Measurements from ENCODE around the gene SYNE4.
"Not testable (repeated sequence)": the region's sequence is repeated elsewhere in the genome, so short reads cannot be mapped to it uniquely, and the experiment has no call there.

SYNE4 gene

DNA sequence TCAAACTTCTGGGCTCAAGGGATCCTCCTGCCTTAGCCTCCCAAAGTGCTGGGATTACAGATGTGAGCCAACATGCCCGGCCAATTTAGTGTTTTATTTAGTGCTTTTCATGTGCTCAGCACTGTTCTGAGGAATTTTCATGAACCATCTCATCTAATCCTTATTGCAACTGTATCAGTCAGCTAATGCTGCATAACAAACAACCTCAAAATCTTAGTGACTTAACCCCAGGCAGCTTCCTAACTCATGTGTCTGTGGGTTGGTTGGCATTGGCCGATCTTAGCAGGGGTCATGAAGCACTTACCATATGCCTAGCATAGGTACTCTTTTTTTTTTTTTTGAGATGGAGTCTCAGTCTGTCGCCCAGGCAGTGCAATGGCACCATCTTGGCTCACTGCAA, 19.8 kb downstream of the SYNE4 start:
- DNase-seq, result no peak

DNA sequence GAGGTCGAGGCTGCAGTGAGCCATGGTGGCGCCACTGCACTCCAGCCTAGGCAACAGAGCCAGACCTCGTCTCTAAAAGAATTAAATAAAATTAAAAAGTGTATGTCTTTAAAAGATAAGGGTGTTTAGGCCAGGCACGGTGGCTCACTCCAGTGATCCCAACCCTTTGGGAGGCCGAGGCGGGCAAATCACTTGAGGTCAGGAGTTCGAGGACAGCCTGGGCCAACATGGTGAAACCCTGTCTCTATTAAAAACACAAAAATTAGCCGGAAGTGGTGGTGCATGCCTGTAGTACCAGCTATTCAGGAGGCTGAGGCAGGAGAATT, 21.1 kb downstream of the SYNE4 start:
- no peak for DNase-seq

DNA sequence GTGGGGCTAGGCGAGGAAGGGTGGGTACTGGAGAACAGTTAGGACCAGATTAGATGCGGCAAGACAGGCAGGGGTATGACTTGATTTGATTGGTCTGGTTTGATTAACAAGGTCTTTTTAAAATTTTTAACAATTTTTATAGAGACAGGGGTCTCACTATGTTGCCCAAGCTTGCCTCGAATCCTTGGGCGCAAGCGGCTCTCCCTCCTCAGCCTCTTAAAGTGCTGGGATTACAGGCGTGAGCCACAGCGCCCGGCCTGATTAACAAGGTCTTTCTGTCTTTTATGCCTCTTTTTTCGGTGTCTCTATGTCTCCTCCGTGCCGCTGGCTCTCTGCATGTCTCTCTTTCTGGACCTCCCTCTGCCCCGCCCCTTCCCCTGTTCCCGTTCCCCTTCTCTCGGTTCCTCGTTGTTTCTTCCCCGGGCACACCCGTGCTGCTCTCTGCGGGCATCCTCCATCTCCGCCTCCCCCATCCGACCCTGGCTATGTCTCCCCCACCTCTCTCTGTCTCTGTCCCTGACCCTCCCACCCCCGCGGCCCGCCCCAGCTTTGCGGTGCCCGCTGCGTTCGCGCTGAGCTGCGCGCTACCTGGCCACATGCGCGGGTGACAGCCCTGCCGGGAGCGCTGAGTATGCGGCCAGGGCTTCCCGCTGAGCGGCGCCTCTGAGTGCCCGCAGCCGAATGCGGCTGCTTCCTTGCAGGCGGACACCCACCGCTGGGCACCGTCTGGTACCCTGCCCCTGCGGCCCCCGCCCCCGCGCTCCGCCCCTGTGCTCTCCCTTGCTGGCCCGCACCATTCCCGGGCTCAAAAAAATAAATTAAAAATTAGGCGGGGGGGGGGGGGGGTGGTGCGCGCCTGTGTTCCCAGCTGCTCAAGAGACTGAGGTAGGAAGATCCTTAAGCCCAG, 21.7 kb downstream of the SYNE4 start:
- DNase-seq, result peak; percentile 67

DNA sequence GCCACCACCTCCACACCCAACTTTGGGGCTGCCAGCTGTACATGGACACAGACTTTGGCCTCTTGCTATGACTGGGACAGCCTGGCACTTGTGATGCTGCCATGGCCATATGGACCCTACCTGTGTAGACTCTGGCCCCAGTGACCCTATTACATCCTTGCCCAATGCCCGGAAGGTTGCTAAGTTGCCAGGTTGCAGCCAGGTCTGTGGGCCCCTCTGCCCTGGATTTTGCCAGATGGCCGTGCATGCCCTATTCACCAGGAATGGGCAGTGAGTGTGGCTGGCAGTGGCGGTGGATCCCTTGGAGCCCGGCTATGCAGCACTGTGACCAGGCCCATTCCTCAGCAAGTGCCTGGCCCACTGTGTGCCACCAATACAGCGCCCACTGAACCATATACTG, 22.5 kb downstream of the SYNE4 start:
- no peak for DNase-seq

DNA sequence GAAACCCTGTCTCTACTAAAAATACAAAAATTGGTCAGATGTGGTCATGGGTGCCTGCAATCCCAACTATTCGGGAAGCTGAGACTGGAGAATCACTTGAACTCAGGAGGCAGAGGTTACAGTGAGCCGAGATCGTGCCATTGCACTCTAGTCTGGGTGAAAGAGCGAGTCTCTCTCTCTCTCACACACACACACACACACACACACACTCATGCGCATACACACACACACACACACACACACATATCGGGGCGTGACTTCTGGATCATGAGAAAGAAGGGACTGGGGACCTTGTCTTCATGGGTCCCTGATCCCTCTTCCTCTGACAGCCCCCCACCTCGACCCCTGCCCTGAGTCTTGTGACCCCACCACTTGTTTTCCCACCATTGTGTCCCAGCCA, 25.4 kb downstream of the SYNE4 start:
- no peak for DNase-seq

DNA sequence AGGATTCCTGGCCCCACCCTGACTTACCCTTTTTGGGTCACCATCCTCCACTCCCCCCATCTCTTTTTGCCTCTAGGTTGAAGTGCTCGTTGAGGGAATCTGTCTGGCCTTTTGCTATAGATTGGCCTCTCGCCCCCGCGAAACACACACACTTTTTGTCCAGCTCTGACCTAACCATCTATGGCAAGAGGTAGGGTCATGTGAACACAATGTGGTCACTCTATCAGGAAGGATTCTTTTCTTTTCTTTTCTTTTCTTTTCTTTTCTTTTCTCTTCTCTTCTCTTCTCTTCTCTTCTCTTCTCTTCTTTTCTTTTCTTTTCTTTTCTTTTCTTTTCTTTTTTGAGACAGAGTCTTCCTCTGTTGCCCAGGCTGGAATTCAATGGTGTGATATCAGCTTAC, 27.6 kb downstream of the SYNE4 start:
- not testable (repeated sequence) for DNase-seq

DNA sequence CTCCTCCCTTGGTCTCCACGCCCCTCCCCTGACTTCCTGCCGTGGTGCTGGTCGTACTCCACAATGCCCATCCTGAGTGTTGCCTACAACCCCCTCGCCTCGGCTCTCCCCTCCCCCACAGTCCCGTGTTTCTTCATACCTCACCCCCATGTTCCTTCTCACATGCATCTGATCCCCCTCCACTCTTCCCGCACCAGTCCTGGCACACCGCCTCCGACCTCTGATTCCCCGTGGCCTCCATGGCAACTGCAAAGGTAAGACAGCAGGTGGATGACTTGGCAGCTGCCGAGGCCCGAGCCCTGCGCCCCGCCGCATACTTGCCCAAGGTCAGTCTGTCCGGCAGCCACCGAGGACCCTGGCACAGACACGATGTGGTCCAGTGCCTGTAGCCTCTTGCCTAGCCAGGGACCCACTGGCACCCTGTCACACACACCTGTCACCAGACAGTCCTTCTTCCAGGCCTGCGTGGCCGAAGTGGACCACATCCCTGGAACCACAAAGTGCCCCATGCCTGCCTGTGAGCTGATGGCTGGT, 29.7 kb downstream of the SYNE4 start:
- no peak for DNase-seq

DNA sequence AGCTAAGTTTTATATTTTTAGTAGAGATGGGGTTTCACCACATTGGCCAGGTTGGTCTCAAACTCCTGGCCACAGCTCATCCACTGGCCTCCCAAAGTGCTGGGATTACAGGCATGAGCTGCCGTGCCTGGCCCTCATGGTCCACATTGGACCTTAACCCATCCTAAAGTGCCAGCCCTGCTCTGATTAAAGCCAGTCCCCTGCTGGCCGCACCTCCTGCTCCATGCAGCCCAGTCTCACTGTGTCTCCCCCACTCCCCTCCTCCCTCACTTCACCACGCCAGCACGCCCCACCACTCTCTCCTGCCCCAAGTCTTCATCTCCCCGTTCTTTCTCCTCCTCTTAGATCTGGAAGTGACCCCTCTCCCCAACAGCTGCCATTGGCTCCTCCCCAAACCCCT, 30.3 kb downstream of the SYNE4 start:
- DNase-seq, result no peak

DNA sequence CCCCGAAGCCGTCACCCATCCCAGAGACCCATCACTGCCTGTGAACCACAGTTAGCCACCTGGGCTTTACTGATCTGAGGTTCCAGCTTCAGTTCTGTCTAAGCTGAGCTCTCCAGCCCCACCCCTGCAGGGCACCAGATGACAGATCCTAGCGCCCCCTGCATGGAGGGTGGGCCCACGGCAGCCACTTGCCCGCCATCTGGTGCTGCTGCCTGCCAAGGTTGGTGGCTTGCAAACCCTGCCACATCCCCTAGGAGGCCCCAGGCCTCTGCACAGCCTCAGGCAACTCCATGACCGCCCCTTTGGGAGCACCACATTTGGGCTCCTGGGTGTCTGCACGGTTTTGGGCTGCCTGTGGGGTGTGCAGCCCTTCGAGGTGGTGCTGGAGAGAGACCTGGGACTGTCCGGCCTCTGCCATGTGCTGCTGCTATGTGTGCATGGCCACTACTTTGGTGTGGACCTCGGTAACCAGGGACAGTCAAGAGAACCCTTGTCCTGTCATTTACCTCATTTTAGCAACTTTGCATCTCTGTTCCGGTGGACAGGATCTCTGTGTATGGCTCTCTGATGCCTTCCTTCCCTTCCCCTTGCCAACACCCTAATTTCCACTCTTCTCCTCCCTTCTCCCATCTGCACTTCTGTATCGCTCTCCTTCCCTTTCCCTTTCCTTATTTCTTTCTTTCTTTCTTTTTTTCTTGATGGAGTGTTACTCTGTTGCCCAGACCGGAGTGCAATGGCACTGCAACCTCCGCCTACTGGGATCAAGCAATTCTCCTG, 31.0 kb downstream of the SYNE4 start:
- DNase-seq, result peak; percentile 96

DNA sequence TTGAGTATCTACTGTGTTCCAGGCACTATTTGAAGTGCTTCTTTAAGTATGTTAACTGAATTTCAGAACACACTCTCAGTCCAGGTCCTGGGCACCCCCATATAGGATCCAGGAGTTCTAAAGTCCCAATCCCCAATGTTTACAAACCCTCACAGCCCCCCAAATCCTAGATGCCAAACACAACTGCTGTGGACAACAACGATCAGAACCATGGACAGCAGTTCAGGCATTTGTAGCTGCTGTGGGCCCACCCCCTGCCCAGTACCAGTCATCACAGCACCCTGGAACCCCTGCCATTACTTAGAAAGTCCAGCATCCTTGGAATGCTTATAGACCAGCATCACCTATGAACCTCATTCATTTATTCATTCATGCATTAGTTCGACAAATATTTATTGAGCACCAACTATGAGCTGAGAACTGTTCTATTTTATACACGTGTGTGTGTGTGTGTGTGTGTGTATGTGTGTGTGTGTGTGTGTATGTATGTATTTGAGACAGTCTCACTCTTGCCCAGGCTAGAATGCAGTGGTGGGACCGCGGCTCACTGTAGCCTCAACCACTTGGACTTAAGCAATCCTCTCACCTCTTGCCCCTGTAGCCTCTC, 32.9 kb downstream of the SYNE4 start:
- no peak for DNase-seq

DNA sequence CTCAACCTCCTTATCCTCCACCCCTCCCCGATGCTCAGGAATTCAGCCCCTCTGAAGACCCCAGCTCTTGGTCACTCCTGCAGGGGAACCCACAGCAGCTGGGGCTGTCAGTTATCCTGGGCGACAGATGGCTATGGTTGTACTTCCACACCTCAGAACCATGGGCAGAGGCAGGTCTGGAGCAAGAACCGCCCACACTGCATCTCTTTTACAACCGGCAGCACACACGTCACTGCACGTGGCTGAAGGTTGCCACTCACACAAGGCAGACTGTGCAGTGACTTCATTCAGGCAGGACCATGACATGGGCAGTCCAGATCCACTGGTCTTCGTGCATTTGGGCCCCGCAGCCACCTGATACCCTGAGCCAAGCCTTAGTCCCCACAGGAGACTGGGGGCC, 35.1 kb downstream of the SYNE4 start:
- DNase-seq, result no peak

DNA sequence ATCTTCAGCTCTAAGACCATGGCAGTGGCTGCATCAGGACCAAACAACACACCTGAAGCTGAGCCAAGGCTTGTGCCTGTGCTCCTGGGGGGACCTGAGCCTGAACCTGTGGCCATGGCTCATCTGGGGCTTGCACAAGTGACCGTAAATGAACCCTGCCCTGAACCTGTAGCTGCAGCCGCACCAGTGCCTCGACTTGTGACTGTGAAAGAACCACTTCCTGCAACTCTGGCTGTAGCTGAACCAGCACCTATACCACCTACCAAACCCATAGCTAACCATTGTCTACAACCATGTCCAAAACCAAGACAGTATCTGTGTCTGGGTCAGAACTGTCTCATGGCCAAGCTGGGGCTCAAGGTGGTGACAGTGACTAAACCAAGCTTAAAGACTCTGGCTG, 41.8 kb downstream of the SYNE4 start:
- no peak for DNase-seq

DNA sequence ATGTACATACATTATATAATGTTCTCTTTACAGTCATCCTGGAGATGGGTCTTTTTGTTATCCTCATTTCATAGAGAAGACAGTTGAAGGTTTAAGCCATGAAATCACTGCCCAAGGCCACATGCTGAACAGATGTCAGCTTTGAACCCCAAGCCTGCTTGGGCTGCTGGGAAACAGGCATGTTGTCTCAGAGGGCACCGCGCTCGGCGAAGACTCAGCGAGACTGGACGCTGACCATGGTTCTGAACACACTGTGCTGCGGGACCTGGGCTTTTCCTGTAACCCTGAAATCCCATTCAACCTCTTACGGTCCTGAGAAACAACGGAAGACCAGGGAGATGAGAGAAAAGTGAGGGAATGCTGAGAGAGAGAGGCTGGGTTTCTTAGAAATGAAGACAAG, 45.1 kb downstream of the SYNE4 start:
- no peak for DNase-seq

DNA sequence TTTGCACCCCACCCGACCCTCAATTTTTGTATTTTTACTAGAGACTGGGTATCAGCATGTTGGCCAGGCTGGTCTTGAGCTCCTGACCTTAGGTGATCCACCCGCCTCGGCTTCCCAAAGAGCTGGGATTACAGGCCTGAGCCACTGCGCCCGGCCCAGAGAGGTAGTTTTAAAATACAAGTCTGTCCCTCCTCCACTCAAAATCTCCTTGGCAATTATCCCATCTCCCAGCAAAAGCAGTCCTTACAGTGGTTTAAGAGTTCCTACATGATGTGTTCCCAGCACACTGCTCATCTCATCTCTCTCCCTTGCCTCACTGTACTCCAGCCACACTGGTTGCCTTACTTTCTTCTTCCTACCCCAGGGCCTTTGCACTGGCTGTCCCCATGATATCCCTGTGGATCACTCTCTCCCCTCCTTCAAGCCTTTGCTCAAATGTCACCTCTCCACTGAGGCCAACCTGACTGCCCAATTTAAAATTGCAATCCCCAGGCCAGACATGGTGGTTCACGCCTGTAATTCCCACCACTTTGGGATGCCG, 48.1 kb downstream of the SYNE4 start:
- no peak for DNase-seq

DNA sequence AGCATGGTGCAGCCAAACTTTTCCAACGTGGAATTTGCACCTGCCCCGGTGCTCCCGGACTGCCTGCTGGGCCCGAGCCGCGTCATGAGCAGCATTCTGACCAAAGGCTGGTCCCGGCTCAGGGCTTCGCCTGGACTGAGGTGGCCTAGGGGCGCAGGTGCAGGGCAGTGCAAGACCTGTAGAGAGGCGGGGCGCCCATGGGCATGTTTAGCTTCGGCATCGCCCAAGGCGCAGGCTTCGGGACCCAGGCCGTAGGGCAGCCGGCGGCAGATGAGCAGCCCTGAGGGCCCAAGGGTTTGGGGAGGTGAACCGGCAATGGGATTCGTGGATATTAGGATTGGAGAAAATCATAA, 48.7 kb downstream of the SYNE4 start:
- DNase-seq, result no peak

DNA sequence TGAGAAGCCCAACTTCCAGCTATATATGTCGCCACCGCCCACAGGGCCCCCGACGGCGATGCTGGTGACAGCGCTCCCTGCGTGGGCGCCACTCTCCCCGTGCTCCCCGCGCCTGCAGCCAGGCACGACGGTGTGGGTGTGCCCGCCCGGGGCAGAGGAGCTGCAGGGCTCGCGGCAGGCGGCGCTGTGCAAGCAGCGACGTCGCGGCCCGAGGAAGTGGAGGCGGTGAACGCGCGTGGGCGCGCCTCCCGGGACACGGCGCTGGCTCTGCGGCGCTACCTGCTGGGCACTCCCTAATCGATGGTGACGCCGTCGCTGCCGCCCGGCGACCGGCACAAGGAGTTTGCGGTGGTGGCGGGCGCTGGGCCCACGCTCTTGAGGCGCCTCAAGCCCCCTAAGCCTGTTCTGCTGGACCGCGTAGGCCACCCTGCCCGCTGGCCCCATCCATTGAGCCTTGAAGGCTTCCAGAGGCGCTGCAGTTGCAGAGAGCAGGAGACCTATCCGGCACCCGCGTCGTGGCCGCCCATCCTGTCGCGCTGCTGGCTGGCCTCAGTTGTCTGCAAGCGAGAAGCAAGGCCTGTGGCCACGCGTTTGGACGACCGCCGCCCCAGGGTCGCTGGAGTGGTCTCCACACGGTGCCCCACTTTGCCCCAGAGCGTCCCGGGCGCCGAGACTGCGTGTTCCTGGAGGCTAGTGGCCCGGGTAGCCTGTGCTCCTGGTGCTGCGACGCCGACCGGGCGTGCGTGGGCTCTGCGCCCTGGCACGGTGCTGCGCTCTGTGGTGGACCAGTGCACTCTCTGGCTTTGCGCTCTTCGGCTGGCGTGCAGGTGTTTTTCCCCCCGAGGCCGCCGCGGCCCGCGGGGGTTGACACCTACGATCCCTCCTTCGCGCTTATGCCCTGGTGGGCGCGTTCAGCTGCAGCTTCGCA, 49.3 kb downstream of the SYNE4 start:
- DNase-seq, result no peak

DNA sequence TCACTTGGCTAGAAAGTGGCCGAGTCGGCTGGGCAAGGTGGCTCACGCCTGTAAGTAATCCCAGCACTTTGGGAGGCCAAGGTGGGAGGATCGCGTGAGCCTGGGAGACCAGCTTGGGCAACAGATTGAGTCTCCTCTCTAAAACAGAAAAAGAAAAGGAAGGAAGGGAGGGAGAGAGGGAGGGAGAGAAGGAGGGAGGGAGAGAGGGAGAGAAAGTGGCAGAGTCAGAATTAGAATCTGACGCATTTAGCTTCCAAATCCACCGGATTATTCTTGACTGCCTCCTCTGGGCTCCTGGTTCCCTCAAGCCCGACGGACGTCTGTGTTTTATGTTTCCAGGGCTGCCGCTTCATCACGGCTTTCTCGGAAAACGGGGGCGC, 50.0 kb downstream of the SYNE4 start:
- DNase-seq, result no peak

DNA sequence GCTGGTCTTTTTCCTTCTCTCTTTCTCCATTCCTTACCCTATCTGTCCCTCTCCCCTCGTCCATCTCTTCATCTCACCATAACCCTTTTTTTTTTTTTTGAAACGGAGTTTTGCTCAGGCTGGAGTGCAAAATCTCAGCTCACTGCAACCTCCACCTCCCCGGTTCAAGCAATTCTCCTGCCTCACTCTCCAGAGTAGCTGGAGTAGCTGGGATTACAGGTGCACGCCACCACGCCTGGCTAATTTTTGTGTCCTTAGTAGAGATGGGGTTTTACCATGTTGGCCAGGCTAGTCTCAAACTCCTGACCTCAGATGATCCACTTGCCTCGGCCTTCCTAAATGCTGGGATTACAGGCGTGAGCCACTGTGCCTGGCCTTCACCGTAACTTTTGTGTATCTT, 51.2 kb downstream of the SYNE4 start:
- not testable (repeated sequence) for DNase-seq

DNA sequence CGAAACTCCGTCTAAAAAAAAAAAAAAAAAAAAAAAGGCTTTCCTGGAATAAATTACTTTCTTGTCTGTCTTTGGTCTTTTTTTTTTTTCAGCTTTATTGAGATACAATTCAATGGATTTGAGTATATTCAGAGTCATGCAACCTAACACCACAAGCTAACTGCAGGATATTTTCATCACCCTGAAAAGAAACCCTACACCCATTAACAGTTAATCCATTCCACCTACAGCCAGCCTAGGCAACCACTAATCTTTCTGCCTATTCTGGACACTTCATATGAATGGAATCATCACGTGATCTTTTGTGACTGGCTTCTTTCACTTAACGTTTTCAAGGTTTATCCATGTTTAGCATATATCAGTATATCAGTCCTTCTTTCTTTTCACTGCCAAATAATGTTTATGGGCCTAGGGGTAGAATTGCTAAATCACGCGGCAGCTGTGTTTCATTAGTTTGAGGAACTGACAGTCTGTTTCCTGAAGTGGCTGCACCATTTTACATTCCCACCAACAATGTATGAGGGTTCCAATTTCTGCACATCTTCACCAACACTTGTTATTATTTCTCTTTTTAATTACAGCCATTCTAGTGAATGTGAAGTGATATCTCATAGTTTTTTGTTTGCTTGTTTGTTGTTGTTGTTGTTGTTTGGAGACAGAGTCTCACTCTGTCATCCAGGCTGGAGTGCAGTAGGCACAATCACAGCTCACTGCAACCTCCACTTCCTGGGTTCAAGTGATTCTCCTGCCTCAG, 52.6 kb downstream of the SYNE4 start:
- DNase-seq, result no peak
